NCI-H460 (cell line): ENCODE results near the gene SLC25A24. TPM values are rescaled to one million over a fixed set of nuclear protein-coding genes. Genes with fewer than 3 reads are reported as not detected.

ENCODE experiments used
- DNase-seq: peaks from one replicate; pipeline ENCODE4 v3.0.0-alpha.2; 2016; ENCODE audit warnings: low read depth; ENCODE audit errors: extremely low read depth
- total RNA-seq: library from RNA; depleted of rRNA; stranded (reverse); fragments of >200 nt; shearing (Covaris generic); gene quantifications from 2 replicates; pipeline ENCODE4 v1.2.3, GENCODE V29; 2014; rRNA removed

SLC25A24 gene
- total RNA-seq, 1 experiment from 2014 or later: 38.3 TPM

DNA sequence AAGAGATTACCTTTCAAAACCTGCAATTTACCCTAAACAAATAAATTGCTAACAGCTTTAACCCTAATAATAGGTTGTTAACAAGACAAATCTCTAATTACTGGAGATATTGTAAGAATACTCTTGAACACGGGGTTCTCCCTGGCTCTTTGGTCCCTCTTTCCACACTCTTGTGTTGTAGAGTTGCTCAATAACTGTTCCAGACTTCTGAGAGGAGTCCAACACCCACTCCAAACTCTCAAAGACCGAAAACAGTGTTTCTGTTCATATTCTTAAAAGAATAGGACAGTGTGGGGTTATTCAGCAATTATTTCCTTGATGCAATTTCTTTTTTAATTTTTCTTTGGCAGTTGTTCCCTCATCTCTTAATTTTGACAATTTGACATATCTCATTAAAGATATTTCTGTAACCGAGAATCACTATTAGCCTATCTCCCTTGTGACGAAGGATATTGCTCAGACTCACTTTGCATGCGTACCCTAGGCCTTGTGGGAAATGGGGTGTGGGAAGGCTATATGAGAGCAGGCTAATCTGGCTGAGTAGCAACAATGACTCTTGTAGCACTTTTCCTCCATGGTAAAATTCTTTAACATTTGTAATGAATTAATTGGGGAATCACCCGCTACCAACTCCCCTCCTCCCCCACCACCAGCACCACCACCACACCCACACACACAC lies 90.7 kb downstream of the SLC25A24 start:
- DNase-seq: no peak

GRCh38 chr1:108108119-108108518 lies 92.0 kb downstream of the SLC25A24 start:
- no peak for DNase-seq

GRCh38 chr1:108107658-108108057 lies 92.5 kb downstream of the SLC25A24 start:
- no peak for DNase-seq

DNA sequence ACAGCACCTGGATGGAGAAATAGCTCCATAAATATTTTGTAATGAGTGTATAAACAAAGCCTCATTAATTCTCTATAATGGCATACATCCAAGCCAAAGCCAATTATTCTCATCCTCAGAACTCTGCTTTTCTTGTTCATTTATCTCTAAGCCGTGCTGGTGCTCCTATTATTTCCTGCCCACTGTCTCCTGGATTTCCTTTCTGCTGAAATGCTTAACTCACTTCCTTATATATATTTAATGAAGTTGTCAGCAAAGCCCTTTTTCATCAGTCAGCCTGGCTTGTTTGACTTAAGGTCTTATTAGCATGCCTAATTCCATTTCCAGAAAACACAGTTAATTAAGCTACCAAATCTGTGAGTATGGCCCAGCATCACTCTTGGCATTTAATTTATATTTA lies 93.4 kb downstream of the SLC25A24 start:
- no peak for DNase-seq

DNA sequence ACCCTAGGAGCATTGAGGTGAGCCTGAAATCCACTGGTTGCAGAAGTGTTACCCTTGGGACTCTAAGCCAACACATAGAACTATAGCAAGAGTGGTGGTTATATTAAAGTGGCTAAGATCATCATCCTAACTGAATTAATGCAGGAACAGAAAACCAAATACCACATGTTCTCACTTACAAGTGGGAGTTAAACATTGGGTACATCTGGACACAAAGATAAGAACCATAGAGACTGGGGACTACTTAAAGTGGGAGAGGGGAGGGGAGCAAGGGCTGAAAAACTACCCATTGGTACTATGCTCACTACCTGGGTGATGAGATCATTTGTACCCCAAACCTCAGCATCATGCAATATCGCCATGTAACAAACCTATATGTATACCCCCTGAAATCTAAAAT lies 100.0 kb downstream of the SLC25A24 start:
- DNase-seq: no peak

DNA sequence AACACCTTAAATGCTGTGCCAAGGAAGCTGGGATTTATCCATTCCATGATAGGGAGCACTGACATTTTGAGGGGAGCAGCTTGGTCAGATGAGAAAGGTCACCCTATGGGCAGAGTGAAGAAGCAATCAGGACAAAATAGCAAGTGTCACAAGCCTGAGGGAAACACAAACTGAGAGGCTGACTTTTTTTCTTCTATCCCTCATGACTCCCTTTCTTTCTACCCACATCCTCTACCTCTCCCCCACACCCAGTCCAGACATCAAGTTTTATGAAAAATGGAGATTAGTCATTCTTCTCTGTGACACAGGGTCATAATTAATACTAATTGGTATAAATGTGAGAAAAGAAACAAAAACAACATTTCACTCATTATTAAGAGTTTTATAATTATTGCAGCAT lies 103.1 kb downstream of the SLC25A24 start:
- no peak for DNase-seq

- no peak for DNase-seq
These were observed 104.1 kb downstream of the SLC25A24 start for GRCh38 chr1:108096089-108096488.

- DNase-seq: no peak
These were observed 110.7 kb downstream of the SLC25A24 start for GRCh38 chr1:108089477-108089876.

GRCh38 chr1:108085628-108086027 lies 114.5 kb downstream of the SLC25A24 start:
- DNase-seq: no peak

DNA sequence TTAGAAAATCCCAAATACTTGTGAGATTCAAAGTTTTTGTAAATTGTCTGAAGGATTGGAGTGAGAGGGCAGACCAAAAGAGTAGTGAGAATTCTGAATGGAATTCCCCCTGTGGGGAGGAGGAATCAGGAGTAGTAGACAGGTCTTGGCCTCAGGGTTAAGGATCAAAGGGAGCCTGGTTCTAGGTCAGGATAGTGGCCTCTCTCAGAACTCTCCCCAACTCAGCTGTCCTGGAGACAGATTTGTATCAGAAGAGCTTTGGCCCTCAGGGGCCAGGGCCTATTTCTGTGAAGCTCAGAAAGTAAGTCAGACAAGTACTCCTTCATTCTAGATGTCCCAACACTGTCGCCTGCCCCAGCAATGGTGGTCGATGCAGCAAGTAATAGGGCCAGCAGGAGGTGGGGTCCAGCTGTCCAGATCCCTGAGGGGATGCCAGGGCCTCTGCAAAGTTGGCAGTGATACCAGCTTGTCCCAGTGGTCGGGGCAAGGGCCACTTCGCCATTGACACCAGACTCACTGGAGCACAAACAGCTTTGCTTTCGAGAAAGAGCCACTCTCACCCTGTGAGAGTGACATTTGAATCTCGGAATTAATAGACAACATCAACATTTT lies 115.2 kb downstream of the SLC25A24 start:
- DNase-seq: no peak

Other genes with a start within 250 kb of the SLC25A24 start
- gene VAV3, start 235.2 kb downstream of the SLC25A24 start, total RNA-seq: 0.79 and 1.1 TPM in 2 replicates
- gene NBPF4, start 43.7 kb upstream of the SLC25A24 start, total RNA-seq: not detected in 2 replicates
- not detected in 2 replicates for gene NBPF6, start 250.0 kb upstream of the SLC25A24 start, total RNA-seq